ENCODE data around the gene SCAMP5. TPM values are rescaled to one million over a fixed set of nuclear protein-coding genes. Genes with fewer than 3 reads are reported as not detected.

SCAMP5 gene
- polyA plus RNA-seq, 1 donor (not counting 4 experiments of a cell fraction or from before 2014, with no cell fraction given): 1.9 TPM

GRCh38 chr15:75008629-75009326 is 13.4 kb downstream of the SCAMP5 start:
- dilution Hi-C loops (cut with MboI; ENCODE audit: extremely low pct_ligation_motif_present, low sequenced_read_pairs): no loop called here
- Histone ChIP-seq H3K4me2 (ENCODE audit: control insufficient read depth, extremely low read depth, insufficient read depth, low read depth, low read length) (no peak overlapping the region), H3K27me3 (ENCODE audit: control insufficient read depth, extremely low read depth, insufficient read depth, low read length) (no peaks in the 10 kb centered on the region), H4K20me1 (ENCODE audit: control insufficient read depth, extremely low read depth, insufficient read depth, low read length) (no peaks in the 10 kb centered on the region), H3K4me1 (ENCODE audit: control insufficient read depth, extremely low read depth, insufficient read depth, low read length) (no peaks in the 10 kb centered on the region), H3K9me3 (ENCODE audit: control insufficient read depth, low read depth, low read length) (no peaks in the 10 kb centered on the region), H3K27ac (ENCODE audit: control insufficient read depth, insufficient read depth, low read length) (no peak overlapping the region), H2AFZ (ENCODE audit: control insufficient read depth, low read length) (no peak overlapping the region), H3K4me3 (ENCODE audit: control insufficient read depth in 2 of 3, extremely low read depth in 1 of 3, insufficient read depth in 2 of 3, low read depth in 1 of 3, low read length in 3 of 3) (no peak overlapping the region), H3K9me1 (ENCODE audit: control insufficient read depth, extremely low read depth, insufficient read depth, low read length) (no peaks in the 10 kb centered on the region), H3K79me2 (ENCODE audit: control insufficient read depth, insufficient read depth, low read length) (no peaks in the 10 kb centered on the region), H3K9ac (ENCODE audit: control insufficient read depth, extremely low read depth, insufficient read depth, low read length) (no peak overlapping the region), H3K36me3 (ENCODE audit: control insufficient read depth in 2 of 2, extremely low read depth in 1 of 2, insufficient read depth in 2 of 2, low read length in 2 of 2) (no peaks in the 10 kb centered on the region)
- TF ChIP-seq, protein P1, sequence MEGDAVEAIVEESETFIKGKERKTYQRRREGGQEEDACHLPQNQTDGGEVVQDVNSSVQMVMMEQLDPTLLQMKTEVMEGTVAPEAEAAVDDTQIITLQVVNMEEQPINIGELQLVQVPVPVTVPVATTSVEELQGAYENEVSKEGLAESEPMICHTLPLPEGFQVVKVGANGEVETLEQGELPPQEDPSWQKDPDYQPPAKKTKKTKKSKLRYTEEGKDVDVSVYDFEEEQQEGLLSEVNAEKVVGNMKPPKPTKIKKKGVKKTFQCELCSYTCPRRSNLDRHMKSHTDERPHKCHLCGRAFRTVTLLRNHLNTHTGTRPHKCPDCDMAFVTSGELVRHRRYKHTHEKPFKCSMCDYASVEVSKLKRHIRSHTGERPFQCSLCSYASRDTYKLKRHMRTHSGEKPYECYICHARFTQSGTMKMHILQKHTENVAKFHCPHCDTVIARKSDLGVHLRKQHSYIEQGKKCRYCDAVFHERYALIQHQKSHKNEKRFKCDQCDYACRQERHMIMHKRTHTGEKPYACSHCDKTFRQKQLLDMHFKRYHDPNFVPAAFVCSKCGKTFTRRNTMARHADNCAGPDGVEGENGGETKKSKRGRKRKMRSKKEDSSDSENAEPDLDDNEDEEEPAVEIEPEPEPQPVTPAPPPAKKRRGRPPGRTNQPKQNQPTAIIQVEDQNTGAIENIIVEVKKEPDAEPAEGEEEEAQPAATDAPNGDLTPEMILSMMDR (optimal IDR thresholded peaks at IDR 0.05 in 1 of 3, IDR thresholded peaks at IDR 0.05 in 1 of 3, conservative IDR thresholded peaks at IDR 0.05 in 1 of 3; ENCODE audit: extremely low read depth in 1 of 3, insufficient read depth in 2 of 3, low read length in 3 of 3): no peak
- TF ChIP-seq EZH2 (IDR thresholded peaks at IDR 0.05; ENCODE audit: low read length): no peak
- no peak for FAIRE-seq
- DNase-seq (ENCODE audit: low read depth, low spot score): no peak

- FAIRE-seq (no peak), DNase-seq (ENCODE audit: low read depth, low spot score) (no peak)
- H3K4me1 ChIP-seq (ENCODE audit: control insufficient read depth, extremely low read depth, insufficient read depth, low read length): no peaks in the 10 kb centered on the region
- H3K27me3 ChIP-seq (ENCODE audit: control insufficient read depth, extremely low read depth, insufficient read depth, low read length): no peaks in the 10 kb centered on the region
- TF ChIP-seq EZH2 (IDR thresholded peaks at IDR 0.05; ENCODE audit: low read length): no peak
- TF ChIP-seq, protein P1 (optimal IDR thresholded peaks at IDR 0.05 in 1 of 3, IDR thresholded peaks at IDR 0.05 in 1 of 3, conservative IDR thresholded peaks at IDR 0.05 in 1 of 3; ENCODE audit: extremely low read depth in 1 of 3, insufficient read depth in 2 of 3, low read length in 3 of 3): no peak
- dilution Hi-C loops (cut with MboI; ENCODE audit: extremely low pct_ligation_motif_present, low sequenced_read_pairs): no loop called here
- H3K27ac ChIP-seq (ENCODE audit: control insufficient read depth, insufficient read depth, low read length): no peak overlapping the region
- no peak overlapping the region for H3K9ac ChIP-seq (ENCODE audit: control insufficient read depth, extremely low read depth, insufficient read depth, low read length)
- no peaks in the 10 kb centered on the region for H4K20me1 ChIP-seq (ENCODE audit: control insufficient read depth, extremely low read depth, insufficient read depth, low read length)
- H3K9me1 ChIP-seq (ENCODE audit: control insufficient read depth, extremely low read depth, insufficient read depth, low read length): no peaks in the 10 kb centered on the region
- H3K36me3 ChIP-seq (ENCODE audit: control insufficient read depth in 2 of 2, extremely low read depth in 1 of 2, insufficient read depth in 2 of 2, low read length in 2 of 2): no peaks in the 10 kb centered on the region
- no peak overlapping the region for H2AFZ ChIP-seq (ENCODE audit: control insufficient read depth, low read length)
- no peak overlapping the region for H3K4me2 ChIP-seq (ENCODE audit: control insufficient read depth, extremely low read depth, insufficient read depth, low read depth, low read length)
- no peaks in the 10 kb centered on the region for H3K9me3 ChIP-seq (ENCODE audit: control insufficient read depth, low read depth, low read length)
- no peak overlapping the region for H3K4me3 ChIP-seq (ENCODE audit: control insufficient read depth in 2 of 3, extremely low read depth in 1 of 3, insufficient read depth in 2 of 3, low read depth in 1 of 3, low read length in 3 of 3)
- no peaks in the 10 kb centered on the region for H3K79me2 ChIP-seq (ENCODE audit: control insufficient read depth, insufficient read depth, low read length)
These were observed 21.1 kb downstream of the SCAMP5 start for GRCh38 chr15:75016431-75016830.

Data from keratinocyte (primary cell).